ENCODE measurements around the gene MAPT. TPM values are rescaled to one million over a fixed set of nuclear protein-coding genes. Genes with fewer than 3 reads are reported as not detected.

Gene MAPT
- total and polyA plus RNA-seq, 4 donors = 48.2 to 446 (median 261) TPM

DNA sequence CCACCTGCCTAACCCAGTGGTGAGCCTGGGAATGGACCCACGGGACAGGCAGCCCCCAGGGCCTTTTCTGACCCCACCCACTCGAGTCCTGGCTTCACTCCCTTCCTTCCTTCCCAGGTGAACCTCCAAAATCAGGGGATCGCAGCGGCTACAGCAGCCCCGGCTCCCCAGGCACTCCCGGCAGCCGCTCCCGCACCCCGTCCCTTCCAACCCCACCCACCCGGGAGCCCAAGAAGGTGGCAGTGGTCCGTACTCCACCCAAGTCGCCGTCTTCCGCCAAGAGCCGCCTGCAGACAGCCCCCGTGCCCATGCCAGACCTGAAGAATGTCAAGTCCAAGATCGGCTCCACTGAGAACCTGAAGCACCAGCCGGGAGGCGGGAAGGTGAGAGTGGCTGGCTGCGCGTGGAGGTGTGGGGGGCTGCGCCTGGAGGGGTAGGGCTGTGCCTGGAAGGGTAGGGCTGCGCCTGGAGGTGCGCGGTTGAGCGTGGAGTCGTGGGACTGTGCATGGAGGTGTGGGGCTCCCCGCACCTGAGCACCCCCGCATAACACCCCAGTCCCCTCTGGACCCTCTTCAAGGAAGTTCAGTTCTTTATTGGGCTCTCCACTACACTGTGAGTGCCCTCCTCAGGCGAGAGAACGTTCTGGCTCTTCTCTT, 102.1 kb downstream of the MAPT start:
- H3K36me3 ChIP-seq (ENCODE audit: control insufficient read depth, insufficient read depth, low read length) = peaks cover 77% of the 10 kb centered on the region
- H3K9me3 ChIP-seq (ENCODE audit: control insufficient read depth, insufficient read depth, low read length) = no peaks in the 10 kb centered on the region
- H3K27me3 ChIP-seq (ENCODE audit: control insufficient read depth, insufficient read depth, low read length) = no peaks in the 10 kb centered on the region
- no peak overlapping the region for H3K27ac ChIP-seq (ENCODE audit: low read depth, low read length)
- DNase-seq (ENCODE audit: low read depth in 4 of 6, low spot score in 6 of 6) = no peak
- H3K4me1 ChIP-seq (ENCODE audit: control insufficient read depth, insufficient read depth, low read length) = peaks cover 15% of the 10 kb centered on the region
- H3K4me3 ChIP-seq (ENCODE audit: low read depth, low read length) = no peak overlapping the region
- 80% methylated on average over 29 of the region's 31 CpGs for WGBS (ENCODE audit: insufficient coverage)

DNA sequence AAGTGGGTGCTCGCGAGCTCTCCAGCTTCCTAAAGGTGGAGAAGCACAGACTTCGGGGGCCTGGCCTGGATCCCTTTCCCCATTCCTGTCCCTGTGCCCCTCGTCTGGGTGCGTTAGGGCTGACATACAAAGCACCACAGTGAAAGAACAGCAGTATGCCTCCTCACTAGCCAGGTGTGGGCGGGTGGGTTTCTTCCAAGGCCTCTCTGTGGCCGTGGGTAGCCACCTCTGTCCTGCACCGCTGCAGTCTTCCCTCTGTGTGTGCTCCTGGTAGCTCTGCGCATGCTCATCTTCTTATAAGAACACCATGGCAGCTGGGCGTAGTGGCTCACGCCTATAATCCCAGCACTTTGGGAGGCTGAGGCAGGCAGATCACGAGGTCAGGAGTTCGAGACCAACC, 102.8 kb downstream of the MAPT start:
- H3K4me3 ChIP-seq (ENCODE audit: low read depth, low read length) = no peak overlapping the region
- no peaks in the 10 kb centered on the region for H3K9me3 ChIP-seq (ENCODE audit: control insufficient read depth, insufficient read depth, low read length)
- no peak for DNase-seq (ENCODE audit: low read depth in 4 of 6, low spot score in 6 of 6)
- H3K36me3 ChIP-seq (ENCODE audit: control insufficient read depth, insufficient read depth, low read length) = peaks cover 76% of the 10 kb centered on the region
- 87% methylated on average over 13 of the region's 13 CpGs for WGBS (ENCODE audit: insufficient coverage)
- peaks cover 23% of the 10 kb centered on the region for H3K4me1 ChIP-seq (ENCODE audit: control insufficient read depth, insufficient read depth, low read length)
- H3K27ac ChIP-seq (ENCODE audit: low read depth, low read length) = no peak overlapping the region
- no peaks in the 10 kb centered on the region for H3K27me3 ChIP-seq (ENCODE audit: control insufficient read depth, insufficient read depth, low read length)

DNA sequence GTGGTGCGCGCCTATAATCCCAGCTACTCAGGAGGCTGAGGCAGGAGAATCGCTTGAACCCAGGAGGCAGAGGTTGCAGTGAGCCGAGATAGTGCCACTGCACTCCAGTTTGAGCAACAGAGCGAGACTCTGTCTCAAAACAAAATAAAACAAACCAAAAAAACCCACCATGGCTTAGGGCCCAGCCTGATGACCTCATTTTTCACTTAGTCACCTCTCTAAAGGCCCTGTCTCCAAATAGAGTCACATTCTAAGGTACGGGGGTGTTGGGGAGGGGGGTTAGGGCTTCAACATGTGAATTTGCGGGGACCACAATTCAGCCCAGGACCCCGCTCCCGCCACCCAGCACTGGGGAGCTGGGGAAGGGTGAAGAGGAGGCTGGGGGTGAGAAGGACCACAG, 103.3 kb downstream of the MAPT start:
- Histone ChIP-seq H3K36me3 (ENCODE audit: control insufficient read depth, insufficient read depth, low read length) (peaks cover 75% of the 10 kb centered on the region), H3K4me1 (ENCODE audit: control insufficient read depth, insufficient read depth, low read length) (peaks cover 27% of the 10 kb centered on the region), H3K27ac (ENCODE audit: low read depth, low read length) (no peak overlapping the region), H3K27me3 (ENCODE audit: control insufficient read depth, insufficient read depth, low read length) (no peaks in the 10 kb centered on the region), H3K9me3 (ENCODE audit: control insufficient read depth, insufficient read depth, low read length) (no peaks in the 10 kb centered on the region), H3K4me3 (ENCODE audit: low read depth, low read length) (no peak overlapping the region)
- DNase-seq (ENCODE audit: low read depth in 4 of 6, low spot score in 6 of 6) = no peak
- 93% methylated on average over 5 of the region's 9 CpGs for WGBS (ENCODE audit: insufficient coverage)

DNA sequence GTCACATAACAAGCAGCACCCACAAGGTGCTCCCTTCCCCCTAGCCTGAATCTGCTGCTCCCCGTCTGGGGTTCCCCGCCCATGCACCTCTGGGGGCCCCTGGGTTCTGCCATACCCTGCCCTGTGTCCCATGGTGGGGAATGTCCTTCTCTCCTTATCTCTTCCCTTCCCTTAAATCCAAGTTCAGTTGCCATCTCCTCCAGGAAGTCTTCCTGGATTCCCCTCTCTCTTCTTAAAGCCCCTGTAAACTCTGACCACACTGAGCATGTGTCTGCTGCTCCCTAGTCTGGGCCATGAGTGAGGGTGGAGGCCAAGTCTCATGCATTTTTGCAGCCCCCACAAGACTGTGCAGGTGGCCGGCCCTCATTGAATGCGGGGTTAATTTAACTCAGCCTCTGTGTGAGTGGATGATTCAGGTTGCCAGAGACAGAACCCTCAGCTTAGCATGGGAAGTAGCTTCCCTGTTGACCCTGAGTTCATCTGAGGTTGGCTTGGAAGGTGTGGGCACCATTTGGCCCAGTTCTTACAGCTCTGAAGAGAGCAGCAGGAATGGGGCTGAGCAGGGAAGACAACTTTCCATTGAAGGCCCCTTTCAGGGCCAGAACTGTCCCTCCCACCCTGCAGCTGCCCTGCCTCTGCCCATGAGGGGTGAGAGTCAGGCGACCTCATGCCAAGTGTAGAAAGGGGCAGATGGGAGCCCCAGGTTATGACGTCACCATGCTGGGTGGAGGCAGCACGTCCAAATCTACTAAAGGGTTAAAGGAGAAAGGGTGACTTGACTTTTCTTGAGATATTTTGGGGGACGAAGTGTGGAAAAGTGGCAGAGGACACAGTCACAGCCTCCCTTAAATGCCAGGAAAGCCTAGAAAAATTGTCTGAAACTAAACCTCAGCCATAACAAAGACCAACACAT, 104.9 kb downstream of the MAPT start, which contains the start of gene STH:
STH (plus strand) TSS at position 264 of the 913 bp plus-strand sequence; CDS start at position 294, 30 bp downstream.
- no peak for DNase-seq (ENCODE audit: low read depth in 4 of 6, low spot score in 6 of 6)
- WGBS (ENCODE audit: insufficient coverage) = 89% methylated on average over 7 of the region's 8 CpGs
- no peaks in the 10 kb centered on the region for H3K9me3 ChIP-seq (ENCODE audit: control insufficient read depth, insufficient read depth, low read length)
- H3K27me3 ChIP-seq (ENCODE audit: control insufficient read depth, insufficient read depth, low read length) = no peaks in the 10 kb centered on the region
- peaks cover 36% of the 10 kb centered on the region for H3K4me1 ChIP-seq (ENCODE audit: control insufficient read depth, insufficient read depth, low read length)
- no peak within 1 kb of the TSS for H3K4me3 ChIP-seq (ENCODE audit: low read depth, low read length)
- peaks cover 61% of the 10 kb centered on the region for H3K36me3 ChIP-seq (ENCODE audit: control insufficient read depth, insufficient read depth, low read length)
- H3K27ac ChIP-seq (ENCODE audit: low read depth, low read length) = no peak within 1 kb of the TSS

DNA sequence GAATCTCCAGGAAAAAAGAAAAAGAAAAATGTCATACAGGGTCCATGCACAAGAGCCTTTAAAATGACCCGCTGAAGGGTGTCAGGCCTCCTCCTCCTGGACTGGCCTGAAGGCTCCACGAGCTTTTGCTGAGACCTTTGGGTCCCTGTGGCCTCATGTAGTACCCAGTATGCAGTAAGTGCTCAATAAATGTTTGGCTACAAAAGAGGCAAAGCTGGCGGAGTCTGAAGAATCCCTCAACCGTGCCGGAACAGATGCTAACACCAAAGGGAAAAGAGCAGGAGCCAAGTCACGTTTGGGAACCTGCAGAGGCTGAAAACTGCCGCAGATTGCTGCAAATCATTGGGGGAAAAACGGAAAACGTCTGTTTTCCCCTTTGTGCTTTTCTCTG, 105.5 kb downstream of the MAPT start:
- Histone ChIP-seq H3K9me3 (ENCODE audit: control insufficient read depth, insufficient read depth, low read length) (no peaks in the 10 kb centered on the region), H3K4me1 (ENCODE audit: control insufficient read depth, insufficient read depth, low read length) (peaks cover 39% of the 10 kb centered on the region), H3K36me3 (ENCODE audit: control insufficient read depth, insufficient read depth, low read length) (peaks cover 56% of the 10 kb centered on the region), H3K27me3 (ENCODE audit: control insufficient read depth, insufficient read depth, low read length) (no peaks in the 10 kb centered on the region), H3K4me3 (ENCODE audit: low read depth, low read length) (no peak overlapping the region), H3K27ac (ENCODE audit: low read depth, low read length) (no peak overlapping the region)
- WGBS (ENCODE audit: insufficient coverage) = 56% methylated on average over 9 of the region's 9 CpGs
- peak in 1 of 6 donors; percentile 28 for DNase-seq (ENCODE audit: low read depth in 4 of 6, low spot score in 6 of 6)

DNA sequence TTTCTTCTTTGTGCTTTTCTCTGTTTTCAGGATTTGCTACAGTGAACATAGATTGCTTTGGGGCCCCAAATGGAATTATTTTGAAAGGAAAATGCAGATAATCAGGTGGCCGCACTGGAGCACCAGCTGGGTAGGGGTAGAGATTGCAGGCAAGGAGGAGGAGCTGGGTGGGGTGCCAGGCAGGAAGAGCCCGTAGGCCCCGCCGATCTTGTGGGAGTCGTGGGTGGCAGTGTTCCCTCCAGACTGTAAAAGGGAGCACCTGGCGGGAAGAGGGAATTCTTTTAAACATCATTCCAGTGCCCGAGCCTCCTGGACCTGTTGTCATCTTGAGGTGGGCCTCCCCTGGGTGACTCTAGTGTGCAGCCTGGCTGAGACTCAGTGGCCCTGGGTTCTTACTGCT, 105.9 kb downstream of the MAPT start:
- Histone ChIP-seq H3K27me3 (ENCODE audit: control insufficient read depth, insufficient read depth, low read length) (no peaks in the 10 kb centered on the region), H3K9me3 (ENCODE audit: control insufficient read depth, insufficient read depth, low read length) (no peaks in the 10 kb centered on the region), H3K4me3 (ENCODE audit: low read depth, low read length) (no peak overlapping the region), H3K27ac (ENCODE audit: low read depth, low read length) (no peak overlapping the region), H3K4me1 (ENCODE audit: control insufficient read depth, insufficient read depth, low read length) (peaks cover 40% of the 10 kb centered on the region), H3K36me3 (ENCODE audit: control insufficient read depth, insufficient read depth, low read length) (peaks cover 53% of the 10 kb centered on the region)
- peak in 1 of 6 donors; percentile 77 for DNase-seq (ENCODE audit: low read depth in 4 of 6, low spot score in 6 of 6)
- WGBS (ENCODE audit: insufficient coverage) = 70% methylated on average over 7 of the region's 7 CpGs

DNA sequence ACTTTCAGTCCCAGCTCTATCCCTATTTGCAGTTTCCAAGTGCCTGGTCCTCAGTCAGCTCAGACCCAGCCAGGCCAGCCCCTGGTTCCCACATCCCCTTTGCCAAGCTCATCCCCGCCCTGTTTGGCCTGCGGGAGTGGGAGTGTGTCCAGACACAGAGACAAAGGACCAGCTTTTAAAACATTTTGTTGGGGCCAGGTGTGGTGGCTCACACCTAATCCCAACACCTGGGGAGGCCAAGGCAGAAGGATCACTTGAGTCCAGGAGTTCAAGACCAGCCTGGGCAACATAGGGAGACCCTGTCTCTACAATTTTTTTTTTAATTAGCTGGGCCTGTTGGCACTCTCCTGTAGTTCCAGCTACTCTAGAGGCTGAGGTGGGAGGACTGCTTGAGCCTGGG, 106.4 kb downstream of the MAPT start:
- Histone ChIP-seq H3K27ac (ENCODE audit: low read depth, low read length) (no peak overlapping the region), H3K36me3 (ENCODE audit: control insufficient read depth, insufficient read depth, low read length) (peaks cover 48% of the 10 kb centered on the region)
- WGBS (ENCODE audit: insufficient coverage) = 55% methylated on average over 2 of the region's 2 CpGs

DNA sequence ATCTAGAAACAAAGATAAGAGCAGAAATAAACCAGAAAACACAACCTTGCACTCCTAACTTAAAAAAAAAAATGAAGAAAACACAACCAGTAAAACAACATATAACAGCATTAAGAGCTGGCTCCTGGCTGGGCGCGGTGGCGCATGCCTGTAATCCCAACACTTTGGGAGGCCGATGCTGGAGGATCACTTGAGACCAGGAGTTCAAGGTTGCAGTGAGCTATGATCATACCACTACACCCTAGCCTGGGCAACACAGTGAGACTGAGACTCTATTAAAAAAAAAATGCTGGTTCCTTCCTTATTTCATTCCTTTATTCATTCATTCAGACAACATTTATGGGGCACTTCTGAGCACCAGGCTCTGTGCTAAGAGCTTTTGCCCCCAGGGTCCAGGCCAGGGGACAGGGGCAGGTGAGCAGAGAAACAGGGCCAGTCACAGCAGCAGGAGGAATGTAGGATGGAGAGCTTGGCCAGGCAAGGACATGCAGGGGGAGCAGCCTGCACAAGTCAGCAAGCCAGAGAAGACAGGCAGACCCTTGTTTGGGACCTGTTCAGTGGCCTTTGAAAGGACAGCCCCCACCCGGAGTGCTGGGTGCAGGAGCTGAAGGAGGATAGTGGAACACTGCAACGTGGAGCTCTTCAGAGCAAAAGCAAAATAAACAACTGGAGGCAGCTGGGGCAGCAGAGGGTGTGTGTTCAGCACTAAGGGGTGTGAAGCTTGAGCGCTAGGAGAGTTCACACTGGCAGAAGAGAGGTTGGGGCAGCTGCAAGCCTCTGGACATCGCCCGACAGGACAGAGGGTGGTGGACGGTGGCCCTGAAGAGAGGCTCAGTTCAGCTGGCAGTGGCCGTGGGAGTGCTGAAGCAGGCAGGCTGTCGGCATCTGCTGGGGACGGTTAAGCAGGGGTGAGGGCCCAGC, 107.3 kb downstream of the MAPT start:
- no peaks in the 10 kb centered on the region for H3K27me3 ChIP-seq (ENCODE audit: control insufficient read depth, insufficient read depth, low read length)
- WGBS (ENCODE audit: insufficient coverage) = 75% methylated on average over 13 of the region's 13 CpGs
- H3K4me3 ChIP-seq (ENCODE audit: low read depth, low read length) = no peak overlapping the region
- H3K9me3 ChIP-seq (ENCODE audit: control insufficient read depth, insufficient read depth, low read length) = no peaks in the 10 kb centered on the region
- H3K36me3 ChIP-seq (ENCODE audit: control insufficient read depth, insufficient read depth, low read length) = peaks cover 44% of the 10 kb centered on the region
- H3K27ac ChIP-seq (ENCODE audit: low read depth, low read length) = no peak overlapping the region
- no peak for DNase-seq (ENCODE audit: low read depth in 4 of 6, low spot score in 6 of 6)
- H3K4me1 ChIP-seq (ENCODE audit: control insufficient read depth, insufficient read depth, low read length) = peaks cover 40% of the 10 kb centered on the region

More for the DNA sequence above, 106.4 kb downstream of the MAPT start:
- no peaks in the 10 kb centered on the region for H3K27me3 ChIP-seq (ENCODE audit: control insufficient read depth, insufficient read depth, low read length)
- peaks cover 40% of the 10 kb centered on the region for H3K4me1 ChIP-seq (ENCODE audit: control insufficient read depth, insufficient read depth, low read length)
- no peak overlapping the region for H3K4me3 ChIP-seq (ENCODE audit: low read depth, low read length)
- no peaks in the 10 kb centered on the region for H3K9me3 ChIP-seq (ENCODE audit: control insufficient read depth, insufficient read depth, low read length)
- no peak for DNase-seq (ENCODE audit: low read depth in 4 of 6, low spot score in 6 of 6)

DNA sequence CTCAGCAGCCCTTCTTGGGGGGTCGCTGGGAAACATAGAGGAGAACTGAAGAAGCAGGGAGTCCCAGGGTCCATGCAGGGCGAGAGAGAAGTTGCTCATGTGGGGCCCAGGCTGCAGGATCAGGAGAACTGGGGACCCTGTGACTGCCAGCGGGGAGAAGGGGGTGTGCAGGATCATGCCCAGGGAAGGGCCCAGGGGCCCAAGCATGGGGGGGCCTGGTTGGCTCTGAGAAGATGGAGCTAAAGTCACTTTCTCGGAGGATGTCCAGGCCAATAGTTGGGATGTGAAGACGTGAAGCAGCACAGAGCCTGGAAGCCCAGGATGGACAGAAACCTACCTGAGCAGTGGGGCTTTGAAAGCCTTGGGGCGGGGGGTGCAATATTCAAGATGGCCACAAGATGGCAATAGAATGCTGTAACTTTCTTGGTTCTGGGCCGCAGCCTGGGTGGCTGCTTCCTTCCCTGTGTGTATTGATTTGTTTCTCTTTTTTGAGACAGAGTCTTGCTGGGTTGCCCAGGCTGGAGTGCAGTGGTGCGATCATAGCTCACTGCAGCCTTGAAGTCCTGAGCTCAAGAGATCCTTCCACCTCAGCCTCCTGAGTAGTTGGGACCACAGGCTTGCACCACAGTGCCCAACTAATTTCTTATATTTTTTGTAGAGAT, 108.1 kb downstream of the MAPT start:
- Histone ChIP-seq H3K36me3 (ENCODE audit: control insufficient read depth, insufficient read depth, low read length) (peaks cover 38% of the 10 kb centered on the region), H3K27ac (ENCODE audit: low read depth, low read length) (no peak overlapping the region), H3K27me3 (ENCODE audit: control insufficient read depth, insufficient read depth, low read length) (no peaks in the 10 kb centered on the region), H3K4me1 (ENCODE audit: control insufficient read depth, insufficient read depth, low read length) (peaks cover 40% of the 10 kb centered on the region), H3K9me3 (ENCODE audit: control insufficient read depth, insufficient read depth, low read length) (no peaks in the 10 kb centered on the region), H3K4me3 (ENCODE audit: low read depth, low read length) (no peak overlapping the region)
- DNase-seq (ENCODE audit: low read depth in 4 of 6, low spot score in 6 of 6) = peak in 5 of 6 donors; percentile 44 to 92 (median 64)
- WGBS (ENCODE audit: insufficient coverage) = 30% methylated on average over 7 of the region's 8 CpGs
